Measurements from ENCODE around the gene PDIA4. TPM values are rescaled to one million over a fixed set of nuclear protein-coding genes. Genes with fewer than 3 reads are reported as not detected.

PDIA4 gene
- total RNA-seq, 1 experiment from 2014 or later, result 281 TPM

DNA sequence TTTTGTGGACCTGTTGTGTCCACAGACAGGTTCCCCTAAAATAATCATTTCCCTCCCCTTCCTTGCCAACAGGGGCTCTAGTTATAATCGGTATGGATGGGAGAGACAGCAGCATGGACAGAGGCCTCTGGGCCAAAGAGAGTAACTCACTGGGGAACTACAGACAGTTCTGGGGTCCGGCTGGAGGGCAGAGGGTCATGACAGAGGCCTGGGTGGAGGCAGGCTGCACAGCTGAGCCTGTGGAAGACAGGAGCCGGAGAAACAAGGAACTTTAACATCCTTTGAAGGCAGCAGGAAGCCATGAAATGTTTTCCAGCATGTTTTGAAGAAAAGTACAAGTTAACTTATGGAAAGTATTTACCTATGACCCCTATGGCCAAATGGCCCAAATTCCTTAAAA, 68.6 kb downstream of the PDIA4 start:
- H3K27me3 ChIP-seq (ENCODE audit: control insufficient read depth, insufficient read depth, low read length), result no peaks in the 10 kb centered on the region
- H3K4me3 ChIP-seq (ENCODE audit: low read depth in 2 of 2, low read length in 2 of 2), result no peak overlapping the region
- no peak for DNase-seq (ENCODE audit: low read depth, low spot score)
- no peaks in the 10 kb centered on the region for H3K9me3 ChIP-seq (ENCODE audit: control insufficient read depth, insufficient read depth, low read depth, low read length)
- TF ChIP-seq, protein P1, sequence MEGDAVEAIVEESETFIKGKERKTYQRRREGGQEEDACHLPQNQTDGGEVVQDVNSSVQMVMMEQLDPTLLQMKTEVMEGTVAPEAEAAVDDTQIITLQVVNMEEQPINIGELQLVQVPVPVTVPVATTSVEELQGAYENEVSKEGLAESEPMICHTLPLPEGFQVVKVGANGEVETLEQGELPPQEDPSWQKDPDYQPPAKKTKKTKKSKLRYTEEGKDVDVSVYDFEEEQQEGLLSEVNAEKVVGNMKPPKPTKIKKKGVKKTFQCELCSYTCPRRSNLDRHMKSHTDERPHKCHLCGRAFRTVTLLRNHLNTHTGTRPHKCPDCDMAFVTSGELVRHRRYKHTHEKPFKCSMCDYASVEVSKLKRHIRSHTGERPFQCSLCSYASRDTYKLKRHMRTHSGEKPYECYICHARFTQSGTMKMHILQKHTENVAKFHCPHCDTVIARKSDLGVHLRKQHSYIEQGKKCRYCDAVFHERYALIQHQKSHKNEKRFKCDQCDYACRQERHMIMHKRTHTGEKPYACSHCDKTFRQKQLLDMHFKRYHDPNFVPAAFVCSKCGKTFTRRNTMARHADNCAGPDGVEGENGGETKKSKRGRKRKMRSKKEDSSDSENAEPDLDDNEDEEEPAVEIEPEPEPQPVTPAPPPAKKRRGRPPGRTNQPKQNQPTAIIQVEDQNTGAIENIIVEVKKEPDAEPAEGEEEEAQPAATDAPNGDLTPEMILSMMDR (IDR thresholded peaks at IDR 0.05), result no peak
- TF ChIP-seq TCF7L2 (IDR thresholded peaks at IDR 0.05; ENCODE audit: low read depth, low read length) (no peak), SIN3A (IDR thresholded peaks at IDR 0.05; ENCODE audit: borderline replicate concordance, insufficient read depth, low read depth, low read length) (no peak), POLR2AphosphoS5 (IDR thresholded peaks at IDR 0.05; ENCODE audit: low read depth, low read length) (no peak)
- TF ChIP-seq, protein P2, sequence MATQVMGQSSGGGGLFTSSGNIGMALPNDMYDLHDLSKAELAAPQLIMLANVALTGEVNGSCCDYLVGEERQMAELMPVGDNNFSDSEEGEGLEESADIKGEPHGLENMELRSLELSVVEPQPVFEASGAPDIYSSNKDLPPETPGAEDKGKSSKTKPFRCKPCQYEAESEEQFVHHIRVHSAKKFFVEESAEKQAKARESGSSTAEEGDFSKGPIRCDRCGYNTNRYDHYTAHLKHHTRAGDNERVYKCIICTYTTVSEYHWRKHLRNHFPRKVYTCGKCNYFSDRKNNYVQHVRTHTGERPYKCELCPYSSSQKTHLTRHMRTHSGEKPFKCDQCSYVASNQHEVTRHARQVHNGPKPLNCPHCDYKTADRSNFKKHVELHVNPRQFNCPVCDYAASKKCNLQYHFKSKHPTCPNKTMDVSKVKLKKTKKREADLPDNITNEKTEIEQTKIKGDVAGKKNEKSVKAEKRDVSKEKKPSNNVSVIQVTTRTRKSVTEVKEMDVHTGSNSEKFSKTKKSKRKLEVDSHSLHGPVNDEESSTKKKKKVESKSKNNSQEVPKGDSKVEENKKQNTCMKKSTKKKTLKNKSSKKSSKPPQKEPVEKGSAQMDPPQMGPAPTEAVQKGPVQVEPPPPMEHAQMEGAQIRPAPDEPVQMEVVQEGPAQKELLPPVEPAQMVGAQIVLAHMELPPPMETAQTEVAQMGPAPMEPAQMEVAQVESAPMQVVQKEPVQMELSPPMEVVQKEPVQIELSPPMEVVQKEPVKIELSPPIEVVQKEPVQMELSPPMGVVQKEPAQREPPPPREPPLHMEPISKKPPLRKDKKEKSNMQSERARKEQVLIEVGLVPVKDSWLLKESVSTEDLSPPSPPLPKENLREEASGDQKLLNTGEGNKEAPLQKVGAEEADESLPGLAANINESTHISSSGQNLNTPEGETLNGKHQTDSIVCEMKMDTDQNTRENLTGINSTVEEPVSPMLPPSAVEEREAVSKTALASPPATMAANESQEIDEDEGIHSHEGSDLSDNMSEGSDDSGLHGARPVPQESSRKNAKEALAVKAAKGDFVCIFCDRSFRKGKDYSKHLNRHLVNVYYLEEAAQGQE (IDR thresholded peaks at IDR 0.05; ENCODE audit: insufficient read depth in 1 of 2, low read depth in 2 of 2, low read length in 1 of 2), result no peak
- H3K36me3 ChIP-seq (ENCODE audit: control insufficient read depth, insufficient read depth, low read length), result no peaks in the 10 kb centered on the region
- no peak for ATAC-seq
- POLR2A ChIA-PET, result no interaction called here
- in situ Hi-C loops (cut with HindIII; ENCODE audit: low pct_unique_long_range_greater_than_20kb, low sequenced_read_pairs), result no loop called here
- BruUV-seq (replicated peaks), result no TSS peak
- peaks cover 10% of the 10 kb centered on the region for H3K4me1 ChIP-seq (ENCODE audit: control insufficient read depth, insufficient read depth, low read length)
- CTCF ChIA-PET, result no interaction called here
- intact Hi-C loops (cut with micrococcal nuclease; ENCODE audit: unreplicated experiment), result loop anchor here (5.0 kb wide), 1 partner anchor 692 kb away; no protein-coding TSS in a partner anchor
- H3K27ac ChIP-seq (ENCODE audit: low read length), result no peak overlapping the region

- CTCF ChIA-PET, result interaction anchor here (0.7 kb wide), 2 partner anchors 49 to 340 kb away, joined by 3 to 4 read pairs; no protein-coding TSS in a partner anchor
Measured at GRCh38 chr7:148958061-148958460, 70.2 kb downstream of the PDIA4 start.

More at GRCh38 chr7:148958061-148958460, 70.2 kb downstream of the PDIA4 start:
- H3K27ac ChIP-seq (ENCODE audit: low read length), result no peak overlapping the region
- no peaks in the 10 kb centered on the region for H3K36me3 ChIP-seq (ENCODE audit: control insufficient read depth, insufficient read depth, low read length)
- no peaks in the 10 kb centered on the region for H3K9me3 ChIP-seq (ENCODE audit: control insufficient read depth, insufficient read depth, low read depth, low read length)
- H3K27me3 ChIP-seq (ENCODE audit: control insufficient read depth, insufficient read depth, low read length), result no peaks in the 10 kb centered on the region
- in situ Hi-C loops (cut with HindIII; ENCODE audit: low pct_unique_long_range_greater_than_20kb, low sequenced_read_pairs), result no loop called here
- TF ChIP-seq TCF7L2 (IDR thresholded peaks at IDR 0.05; ENCODE audit: low read depth, low read length) (no peak), POLR2AphosphoS5 (IDR thresholded peaks at IDR 0.05; ENCODE audit: low read depth, low read length) (no peak)
- TF ChIP-seq, protein P2 (IDR thresholded peaks at IDR 0.05; ENCODE audit: insufficient read depth in 1 of 2, low read depth in 2 of 2, low read length in 1 of 2), result no peak
- TF ChIP-seq, protein P1 (IDR thresholded peaks at IDR 0.05), result no peak
- intact Hi-C loops (cut with micrococcal nuclease; ENCODE audit: unreplicated experiment), result no loop called here
- POLR2A ChIA-PET, result no interaction called here
- H3K4me3 ChIP-seq (ENCODE audit: low read depth in 2 of 2, low read length in 2 of 2), result no peak overlapping the region
- peaks cover 4% of the 10 kb centered on the region; the same call in 1 of the 2 replicates for H3K4me1 ChIP-seq (ENCODE audit: control insufficient read depth, insufficient read depth, low read length)
- no TSS peak for BruUV-seq (replicated peaks)
- DNase-seq (ENCODE audit: low read depth, low spot score) (no peak), ATAC-seq (no peak)
